Parathyroid adenoma (tissue), 2 donors: ENCODE data around the gene STARD3NL.

Experiments used
- H2AFZ ChIP-seq: fragments of 300-600 bp; sonication (generic); one replicate; pipeline ENCODE4 v1.7.0; 2017; ENCODE audit warnings: antibody characterized with exemption, mild to moderate bottlenecking
- H3K27ac ChIP-seq: fragments of 300-600 bp; sonication (generic); one replicate; pipeline ENCODE4 v1.7.0; 2017
- H3K27me3 ChIP-seq: fragments of 300-600 bp; sonication (generic); one replicate; pipeline ENCODE4 v1.7.0; 2017; ENCODE audit warnings: low read length; ENCODE audit not compliant: control insufficient read depth, insufficient read depth
- H3K36me3 ChIP-seq: fragments of 300-600 bp; sonication (generic); one replicate; pipeline ENCODE4 v1.7.0; 2017; ENCODE audit warnings: low read length; ENCODE audit not compliant: control insufficient read depth, insufficient read depth
- H3K4me1 ChIP-seq: fragments of 300-600 bp; sonication (generic); one replicate; pipeline ENCODE4 v1.7.0; 2017; ENCODE audit warnings: control low read depth
- H3K4me2 ChIP-seq: fragments of 300-600 bp; sonication (generic); one replicate; pipeline ENCODE4 v1.7.0; 2017; ENCODE audit warnings: low read length
- H3K4me3 ChIP-seq: fragments of 300-600 bp; sonication (generic); one replicate; pipeline ENCODE4 v1.7.0; 2017; ENCODE audit warnings: low read depth, low read length
- H3K79me2 ChIP-seq: fragments of 300-600 bp; sonication (generic); one replicate; pipeline ENCODE4 v1.7.0; 2017; ENCODE audit warnings: control low read depth
- H3K9ac ChIP-seq: fragments of 300-600 bp; sonication (generic); one replicate; pipeline ENCODE4 v1.7.0; 2017; ENCODE audit warnings: mild to moderate bottlenecking
- H3K9me3 ChIP-seq: fragments of 300-600 bp; sonication (generic); one replicate; pipeline ENCODE4 v1.7.0; 2017; ENCODE audit warnings: low read length; ENCODE audit not compliant: control insufficient read depth
- TF ChIP-seq, protein P1 (sequence below): fragments of 300-600 bp; sonication (generic); IDR thresholded peaks from one replicate; pipeline ENCODE4 v1.7.0; 2017; ENCODE audit warnings: antibody characterized with exemption, mild to moderate bottlenecking
- donor health status: primary hyperparathyroidism.

Gene STARD3NL

DNA sequence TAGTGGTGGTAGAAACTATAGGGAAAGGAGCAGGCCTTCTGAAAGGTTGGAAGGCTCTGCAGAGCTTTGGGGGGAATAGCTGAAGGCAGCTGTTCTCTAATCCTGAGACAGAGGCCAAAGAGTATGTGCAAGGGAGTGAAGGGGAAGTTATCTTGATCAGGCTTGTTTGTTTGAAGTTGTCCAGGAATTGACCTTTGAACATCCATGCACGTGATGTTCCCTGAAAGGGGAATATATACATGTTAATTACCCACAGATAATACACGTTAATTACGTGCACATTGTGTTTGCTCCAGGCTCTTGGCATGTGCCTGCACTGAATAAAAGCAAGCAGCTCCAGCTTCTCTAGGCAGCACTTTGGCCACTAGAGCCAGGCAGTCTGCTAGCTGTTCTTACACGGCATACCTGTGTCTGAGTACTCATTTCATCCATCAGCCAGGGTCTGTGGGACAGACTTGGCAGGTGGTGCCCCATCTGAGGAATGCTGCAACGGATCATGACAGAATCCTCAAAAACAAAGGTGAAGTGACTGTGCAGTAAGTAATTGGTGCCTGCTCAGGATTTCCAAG is 18.0 kb upstream of the STARD3NL start:
- TF ChIP-seq, protein P1, sequence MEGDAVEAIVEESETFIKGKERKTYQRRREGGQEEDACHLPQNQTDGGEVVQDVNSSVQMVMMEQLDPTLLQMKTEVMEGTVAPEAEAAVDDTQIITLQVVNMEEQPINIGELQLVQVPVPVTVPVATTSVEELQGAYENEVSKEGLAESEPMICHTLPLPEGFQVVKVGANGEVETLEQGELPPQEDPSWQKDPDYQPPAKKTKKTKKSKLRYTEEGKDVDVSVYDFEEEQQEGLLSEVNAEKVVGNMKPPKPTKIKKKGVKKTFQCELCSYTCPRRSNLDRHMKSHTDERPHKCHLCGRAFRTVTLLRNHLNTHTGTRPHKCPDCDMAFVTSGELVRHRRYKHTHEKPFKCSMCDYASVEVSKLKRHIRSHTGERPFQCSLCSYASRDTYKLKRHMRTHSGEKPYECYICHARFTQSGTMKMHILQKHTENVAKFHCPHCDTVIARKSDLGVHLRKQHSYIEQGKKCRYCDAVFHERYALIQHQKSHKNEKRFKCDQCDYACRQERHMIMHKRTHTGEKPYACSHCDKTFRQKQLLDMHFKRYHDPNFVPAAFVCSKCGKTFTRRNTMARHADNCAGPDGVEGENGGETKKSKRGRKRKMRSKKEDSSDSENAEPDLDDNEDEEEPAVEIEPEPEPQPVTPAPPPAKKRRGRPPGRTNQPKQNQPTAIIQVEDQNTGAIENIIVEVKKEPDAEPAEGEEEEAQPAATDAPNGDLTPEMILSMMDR: no peak
- no peak overlapping the region for H3K27ac ChIP-seq
- H3K4me1 ChIP-seq: no peaks in the 10 kb centered on the region
- no peak overlapping the region for H2AFZ ChIP-seq
- H3K4me2 ChIP-seq: no peak overlapping the region
- H3K27me3 ChIP-seq: no peaks in the 10 kb centered on the region
- no peaks in the 10 kb centered on the region for H3K79me2 ChIP-seq
- H3K36me3 ChIP-seq: no peaks in the 10 kb centered on the region
- no peak overlapping the region for H3K9ac ChIP-seq
- H3K4me3 ChIP-seq: no peak overlapping the region
- no peaks in the 10 kb centered on the region for H3K9me3 ChIP-seq

DNA sequence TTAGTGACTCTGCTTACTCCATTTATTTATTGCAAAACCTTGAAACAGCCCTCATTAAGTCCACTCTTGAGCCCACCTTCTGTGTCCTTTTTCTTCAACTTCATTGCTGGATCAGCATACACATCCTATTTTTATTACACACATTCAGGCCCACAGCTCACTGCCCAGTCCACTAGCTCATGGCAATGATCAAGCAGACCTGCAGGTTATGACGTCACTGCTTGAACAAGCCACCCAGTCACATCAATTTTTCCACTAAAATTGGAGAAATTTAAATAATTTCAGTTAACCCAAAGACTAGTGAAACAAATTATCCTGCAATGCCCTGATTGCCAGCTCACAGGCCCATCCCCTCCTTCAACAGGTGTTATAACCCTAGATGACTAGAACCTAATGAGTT is 16.0 kb upstream of the STARD3NL start:
- no peak overlapping the region for H3K4me2 ChIP-seq
- TF ChIP-seq, protein P1: no peak
- no peak overlapping the region for H2AFZ ChIP-seq
- H3K27me3 ChIP-seq: no peaks in the 10 kb centered on the region
- H3K36me3 ChIP-seq: no peaks in the 10 kb centered on the region
- no peak overlapping the region for H3K27ac ChIP-seq
- no peaks in the 10 kb centered on the region for H3K4me1 ChIP-seq
- no peak overlapping the region for H3K9ac ChIP-seq
- no peaks in the 10 kb centered on the region for H3K9me3 ChIP-seq
- no peak overlapping the region for H3K4me3 ChIP-seq
- no peaks in the 10 kb centered on the region for H3K79me2 ChIP-seq

DNA sequence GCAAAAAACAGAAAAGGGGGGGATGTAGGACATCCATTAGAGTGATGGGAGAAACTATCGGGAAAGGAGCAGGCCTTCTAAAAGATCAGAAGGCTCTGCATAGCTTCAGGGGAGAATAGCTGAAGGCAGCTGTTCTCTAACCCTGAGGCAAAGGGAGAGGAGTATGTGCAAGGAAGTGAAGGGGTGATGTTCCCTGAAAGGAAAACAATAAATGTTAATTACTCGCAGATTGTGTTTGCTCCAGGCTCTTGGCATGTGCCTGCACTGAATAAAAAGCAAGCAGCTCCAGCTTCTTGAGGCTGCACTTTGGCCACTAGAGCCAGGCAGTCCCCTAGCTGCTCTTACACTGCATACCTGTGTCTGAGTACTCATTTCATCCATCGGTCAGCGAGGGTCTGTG is 14.4 kb upstream of the STARD3NL start:
- H3K36me3 ChIP-seq: no peaks in the 10 kb centered on the region
- no peaks in the 10 kb centered on the region for H3K79me2 ChIP-seq
- H3K4me1 ChIP-seq: no peaks in the 10 kb centered on the region
- no peak overlapping the region for H3K4me3 ChIP-seq
- no peaks in the 10 kb centered on the region for H3K9me3 ChIP-seq
- H3K27ac ChIP-seq: no peak overlapping the region
- H2AFZ ChIP-seq: no peak overlapping the region
- TF ChIP-seq, protein P1: no peak
- no peak overlapping the region for H3K9ac ChIP-seq
- H3K4me2 ChIP-seq: no peak overlapping the region
- no peaks in the 10 kb centered on the region for H3K27me3 ChIP-seq

DNA sequence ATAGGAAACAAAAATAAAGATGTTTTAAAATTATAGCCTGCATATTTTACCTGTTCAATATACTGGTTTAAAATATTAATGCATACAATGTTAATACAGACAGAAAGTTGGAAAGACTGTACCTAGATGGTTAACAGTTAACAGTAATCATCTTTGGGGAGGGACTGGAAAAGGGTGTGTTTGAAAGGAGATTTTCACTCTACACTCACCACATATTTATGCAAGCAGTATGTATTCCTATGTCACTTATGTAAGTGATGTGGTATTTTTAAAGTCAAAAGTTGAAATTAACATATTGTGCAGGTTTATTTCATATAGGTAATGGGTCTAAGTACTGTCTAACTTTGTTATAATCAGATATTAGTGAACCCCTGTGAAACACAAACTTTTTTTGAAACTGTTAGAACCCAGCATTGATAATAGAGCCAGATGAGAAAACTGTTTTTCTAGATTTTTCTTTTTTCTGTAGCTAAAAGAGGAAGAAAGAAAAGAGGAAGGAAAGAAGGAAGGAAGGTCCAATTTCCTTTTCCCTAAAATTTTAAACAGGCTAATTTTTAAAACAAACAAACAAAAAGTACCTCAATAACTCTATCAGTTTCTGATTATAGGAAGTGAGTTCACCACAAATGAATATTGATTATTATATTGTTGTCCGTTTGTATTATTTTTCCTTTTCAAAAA is 9.0 kb upstream of the STARD3NL start:
- no peaks in the 10 kb centered on the region for H3K9me3 ChIP-seq
- H2AFZ ChIP-seq: no peak overlapping the region
- H3K4me3 ChIP-seq: no peak overlapping the region
- H3K36me3 ChIP-seq: no peaks in the 10 kb centered on the region
- H3K27ac ChIP-seq: no peak overlapping the region
- no peaks in the 10 kb centered on the region for H3K27me3 ChIP-seq
- TF ChIP-seq, protein P1: no peak
- no peaks in the 10 kb centered on the region for H3K79me2 ChIP-seq
- H3K4me2 ChIP-seq: no peak overlapping the region
- no peak overlapping the region for H3K9ac ChIP-seq
- no peaks in the 10 kb centered on the region for H3K4me1 ChIP-seq

DNA sequence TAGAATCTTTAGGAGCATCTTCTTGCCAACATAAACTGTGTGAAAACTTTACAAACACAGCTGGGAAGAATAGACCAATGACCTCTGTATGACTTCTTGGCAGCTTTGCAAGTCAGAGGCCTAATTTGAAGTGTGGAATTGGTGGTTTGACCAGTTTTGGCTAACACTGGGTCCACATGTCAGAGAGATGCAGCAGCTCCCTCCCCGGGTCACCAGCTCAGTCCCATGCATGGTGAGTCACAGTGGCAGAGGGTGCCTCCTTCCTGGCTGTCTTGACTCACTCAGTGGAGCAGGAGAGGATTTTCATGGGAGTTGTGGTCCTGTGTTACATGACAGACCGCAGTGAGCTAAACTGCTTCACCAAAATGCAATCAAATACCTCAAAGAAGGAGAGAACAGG is 8.2 kb upstream of the STARD3NL start:
- no peak overlapping the region for H2AFZ ChIP-seq
- H3K27me3 ChIP-seq: no peaks in the 10 kb centered on the region
- H3K79me2 ChIP-seq: no peaks in the 10 kb centered on the region
- TF ChIP-seq, protein P1: no peak
- no peaks in the 10 kb centered on the region for H3K9me3 ChIP-seq
- H3K27ac ChIP-seq: no peak overlapping the region
- no peaks in the 10 kb centered on the region for H3K4me1 ChIP-seq
- H3K9ac ChIP-seq: no peak overlapping the region
- H3K4me2 ChIP-seq: no peak overlapping the region
- no peaks in the 10 kb centered on the region for H3K36me3 ChIP-seq
- H3K4me3 ChIP-seq: no peak overlapping the region
